Measurements from ENCODE around the gene DLGAP4.
A peak's percentile ranks its signal among the peaks of the same experiment; 100 is the strongest.

DLGAP4 gene

DNA sequence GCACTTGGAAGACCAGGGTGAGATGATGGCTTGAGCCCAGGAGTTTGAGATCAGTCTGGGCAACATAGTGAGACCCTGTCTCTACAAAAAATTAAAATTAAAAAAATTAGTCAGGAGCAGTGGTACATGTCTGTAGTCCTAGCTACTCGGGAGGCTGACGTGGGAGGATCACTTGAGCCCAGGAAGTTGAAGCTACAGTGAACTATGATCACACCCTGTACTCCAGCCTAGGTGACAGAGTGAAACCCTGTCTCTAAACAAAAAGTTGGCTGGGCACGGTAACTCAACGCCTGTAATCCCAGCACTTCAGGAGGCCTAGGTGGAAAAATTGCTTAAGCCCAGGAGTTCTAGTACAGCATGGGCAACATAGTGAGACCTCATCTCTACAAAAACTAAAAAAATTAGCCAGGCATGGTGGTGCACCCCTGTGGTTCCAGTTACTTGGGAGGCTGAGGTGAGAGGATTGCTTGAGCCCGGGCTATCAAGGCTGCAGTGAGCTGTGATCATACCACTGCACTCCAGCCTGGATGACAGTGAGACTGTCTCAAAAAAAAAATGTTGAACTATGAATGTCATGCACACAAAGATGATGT is 174.4 kb downstream of the DLGAP4 start:
- no peak for DNase-seq

DNA sequence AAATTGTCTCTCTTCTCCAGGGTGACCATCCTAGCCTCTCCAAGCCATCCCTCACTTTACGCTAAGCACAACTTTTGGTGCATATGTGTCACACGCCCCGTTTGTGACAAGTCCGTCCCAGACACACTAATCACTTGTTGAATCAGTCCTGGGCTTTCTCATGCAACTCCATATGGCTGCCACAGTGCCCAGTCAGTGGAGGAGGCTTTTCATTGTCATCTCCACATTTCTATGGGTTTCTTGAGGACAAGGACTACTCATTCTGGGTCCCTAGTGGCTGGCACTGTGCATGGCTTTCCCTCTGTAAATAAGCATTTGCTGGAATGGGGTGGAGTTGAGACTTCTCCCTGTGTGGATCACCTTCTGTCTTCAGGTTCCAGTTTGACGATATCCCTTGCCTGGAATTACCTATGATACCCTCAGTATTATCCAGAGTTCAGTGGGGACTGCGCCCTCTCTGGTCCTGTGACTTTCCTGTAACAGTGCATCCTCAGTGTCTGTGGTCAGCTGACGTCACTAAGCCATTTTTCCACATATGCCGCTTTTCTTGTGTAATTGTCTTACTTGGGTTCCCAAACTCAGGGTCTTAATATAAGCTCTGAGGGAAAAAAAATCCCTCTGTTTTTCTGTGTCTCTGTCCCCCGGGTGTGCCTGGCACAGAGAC is 175.4 kb downstream of the DLGAP4 start:
- DNase-seq: peak; percentile 86

DNA sequence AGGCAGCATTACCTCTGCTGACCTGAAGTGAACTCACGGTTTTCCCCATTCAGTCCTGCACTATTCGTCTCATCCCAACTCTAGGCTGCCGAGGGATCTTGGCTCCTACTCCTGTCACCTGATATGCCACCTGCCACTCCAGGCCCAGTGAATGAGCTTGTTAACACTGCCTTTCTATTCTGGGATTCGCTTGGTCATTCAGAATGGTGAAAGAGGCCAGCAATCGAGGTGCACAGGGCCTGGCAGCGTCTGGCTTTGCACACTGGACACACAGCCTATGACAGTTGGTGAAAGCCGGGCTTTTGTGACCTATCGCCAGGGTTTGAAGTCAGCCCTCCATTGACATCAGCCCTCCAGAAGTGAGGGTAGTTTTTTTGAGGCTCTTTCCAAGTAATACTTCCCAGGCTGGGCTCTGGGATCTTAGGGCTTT is 175.9 kb downstream of the DLGAP4 start:
- peak; percentile 86 for DNase-seq

DNA sequence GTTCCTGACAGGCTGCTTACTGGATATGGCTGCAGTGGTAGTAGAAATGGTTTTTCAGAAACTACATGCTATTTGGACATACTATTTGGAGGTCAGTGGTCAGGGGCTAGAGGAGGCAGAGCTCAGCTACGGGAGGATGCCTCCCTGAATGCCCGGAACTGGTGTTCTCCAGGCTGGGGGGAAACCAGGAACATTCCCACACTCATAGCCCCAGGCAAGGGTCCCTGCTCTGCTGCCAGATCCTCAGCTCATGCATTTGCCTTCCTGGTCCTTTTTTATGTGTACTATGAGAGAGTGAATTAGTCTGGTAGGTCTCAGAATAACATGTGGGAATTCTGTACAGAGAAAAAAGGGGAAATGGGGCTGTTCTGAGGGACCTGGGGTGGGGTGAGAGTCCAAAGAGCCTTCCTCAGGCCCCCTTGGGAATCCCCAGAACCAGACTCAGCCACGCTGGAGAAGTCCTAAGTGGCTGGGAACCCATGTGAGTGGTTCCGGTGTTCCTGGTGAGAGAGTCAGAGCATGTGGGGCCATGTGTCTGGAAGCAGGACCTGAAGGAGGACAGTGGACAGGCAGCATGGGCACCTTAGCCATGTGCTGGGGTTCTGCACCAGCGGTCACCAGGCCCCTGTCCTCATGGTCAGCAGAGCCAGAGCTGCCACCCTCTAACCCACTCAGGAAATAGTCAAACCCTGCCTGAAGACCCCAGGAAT is 177.2 kb downstream of the DLGAP4 start:
- DNase-seq: no peak

DNA sequence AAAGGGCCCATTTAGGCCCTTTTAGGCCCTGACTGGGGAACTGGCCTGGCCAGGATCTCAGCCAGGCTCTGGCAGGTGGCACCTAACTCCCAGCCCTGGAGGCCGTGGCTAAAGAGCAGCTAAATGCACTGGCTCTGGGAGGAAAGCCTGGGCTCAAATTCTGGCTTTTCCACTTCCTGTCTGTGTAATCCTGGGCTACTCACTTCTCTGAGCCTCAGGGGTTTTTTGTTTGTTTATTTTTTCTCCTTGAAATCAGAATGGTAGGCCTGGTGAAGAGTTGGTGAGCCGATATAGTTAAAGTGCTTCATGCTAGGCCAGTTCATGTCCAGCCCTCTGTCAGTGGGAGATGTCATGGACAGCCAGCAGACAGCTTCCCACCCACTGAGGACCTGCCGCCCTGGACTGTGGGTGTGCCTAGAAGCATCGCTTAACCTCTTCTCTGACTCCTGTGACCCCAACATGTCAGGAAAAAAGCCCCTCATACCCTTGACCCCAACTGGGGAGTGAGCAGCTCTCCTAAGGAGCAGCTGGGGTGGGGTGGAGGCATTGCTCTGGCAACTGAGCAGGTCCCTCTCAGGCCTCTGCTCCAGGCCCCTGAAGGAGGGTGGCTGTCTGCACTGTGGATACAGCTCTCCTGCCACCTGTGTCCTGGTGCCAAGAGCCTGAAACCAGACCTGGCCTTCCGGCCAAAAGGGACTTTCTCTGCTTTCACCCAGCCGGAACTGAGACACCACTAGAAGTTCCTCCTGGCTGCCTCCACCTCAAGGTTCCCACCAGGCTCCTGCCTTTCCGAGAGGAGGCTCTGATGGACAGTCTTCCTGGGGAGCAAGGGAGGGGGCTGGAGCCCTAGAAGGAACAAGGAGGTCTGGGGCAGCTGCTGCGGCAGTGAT is 178.0 kb downstream of the DLGAP4 start:
- no peak for DNase-seq

DNA sequence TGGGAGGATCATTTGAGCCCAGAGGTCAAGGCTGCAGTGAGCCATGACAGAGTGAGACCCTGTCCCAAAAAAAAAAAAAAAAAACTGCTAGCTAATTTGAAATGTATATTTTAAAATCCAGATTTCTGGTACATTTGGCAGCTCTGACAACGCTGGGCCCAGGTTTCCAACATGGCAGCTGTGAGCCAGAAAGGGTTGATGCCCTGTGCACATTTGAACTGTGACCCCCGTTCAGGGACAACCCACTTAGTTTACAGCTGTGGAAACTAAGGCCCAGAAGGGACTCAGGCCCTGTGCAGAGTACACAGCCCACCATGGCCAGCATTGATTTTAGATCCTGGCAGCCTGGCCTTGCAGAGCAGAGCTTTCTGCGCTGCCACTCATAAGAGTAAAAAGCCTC is 179.1 kb downstream of the DLGAP4 start:
- DNase-seq: no peak

DNA sequence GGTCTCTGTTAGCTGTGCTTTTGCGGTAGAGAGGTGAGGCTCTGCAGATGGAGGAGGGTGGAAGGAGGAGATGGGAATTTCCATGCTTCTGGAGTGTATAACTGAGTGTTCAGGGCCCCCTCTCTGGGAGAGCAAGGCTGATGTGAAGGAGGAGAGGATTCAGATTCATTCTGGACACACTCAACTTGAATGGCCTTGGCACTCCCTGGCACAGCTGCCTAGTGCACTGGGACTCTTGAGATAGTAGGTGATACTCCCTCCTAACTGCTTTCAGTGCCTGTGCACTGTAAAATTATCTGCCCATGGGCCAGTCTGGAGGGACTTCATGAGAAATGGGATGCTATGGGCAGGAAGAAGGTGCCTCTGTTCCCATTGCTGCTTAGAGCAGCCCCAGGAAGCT is 180.9 kb downstream of the DLGAP4 start:
- no peak for DNase-seq

DNA sequence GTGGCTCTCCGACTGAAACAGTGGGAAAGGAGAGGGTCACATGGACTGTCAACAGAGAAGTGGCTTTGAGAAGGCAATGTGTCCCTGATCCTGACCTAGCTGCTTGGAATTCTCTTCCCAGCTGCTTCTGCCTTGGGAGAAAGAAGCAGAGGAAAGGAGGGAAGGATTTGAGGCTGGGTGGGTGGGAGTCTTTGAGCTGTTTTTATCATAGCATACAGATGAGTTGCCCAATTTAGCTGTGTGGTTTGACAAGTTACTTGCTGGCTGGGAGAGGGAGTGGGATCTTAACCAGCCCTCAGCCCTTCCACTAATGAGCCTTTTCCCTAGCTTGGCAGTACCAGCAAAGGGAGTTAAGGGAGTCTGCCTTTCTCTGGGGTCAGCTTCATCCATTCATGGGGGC is 184.1 kb downstream of the DLGAP4 start:
- no peak for DNase-seq

DNA sequence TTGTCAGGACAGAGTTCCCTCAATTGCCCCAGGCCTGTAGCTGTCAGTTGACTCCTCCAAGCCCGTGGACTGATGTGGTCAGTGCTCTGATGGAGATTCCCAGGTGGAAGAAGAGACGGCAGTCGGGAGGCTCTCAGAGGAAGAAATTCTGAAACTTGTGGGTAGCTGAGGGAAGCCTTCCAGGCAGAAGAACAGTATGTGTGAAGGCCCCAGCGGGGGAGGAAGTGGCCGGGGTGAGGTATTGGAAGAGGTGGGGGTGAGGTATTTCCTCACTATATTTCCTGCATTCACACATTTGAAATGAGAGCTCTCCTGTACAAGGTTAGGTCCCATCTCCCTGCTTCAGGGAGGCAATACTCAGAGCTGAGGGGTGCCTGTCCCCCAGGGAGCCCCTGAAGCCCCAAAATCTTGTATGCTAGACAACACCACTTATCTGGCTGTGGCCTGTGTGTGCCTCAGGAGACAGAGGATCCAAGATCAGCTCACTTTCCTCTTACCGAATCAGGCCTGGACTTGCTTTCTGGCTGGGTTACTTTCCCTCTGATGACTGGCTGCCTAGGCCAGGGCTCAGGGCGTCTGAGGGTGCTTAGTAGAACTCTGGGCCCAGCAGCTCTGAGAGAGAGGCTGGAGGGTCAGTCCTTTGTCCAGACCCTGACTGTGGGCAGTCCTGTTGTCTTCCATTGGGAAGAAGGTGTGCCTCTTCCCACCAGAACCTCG is 185.9 kb downstream of the DLGAP4 start:
- DNase-seq: no peak

DNA sequence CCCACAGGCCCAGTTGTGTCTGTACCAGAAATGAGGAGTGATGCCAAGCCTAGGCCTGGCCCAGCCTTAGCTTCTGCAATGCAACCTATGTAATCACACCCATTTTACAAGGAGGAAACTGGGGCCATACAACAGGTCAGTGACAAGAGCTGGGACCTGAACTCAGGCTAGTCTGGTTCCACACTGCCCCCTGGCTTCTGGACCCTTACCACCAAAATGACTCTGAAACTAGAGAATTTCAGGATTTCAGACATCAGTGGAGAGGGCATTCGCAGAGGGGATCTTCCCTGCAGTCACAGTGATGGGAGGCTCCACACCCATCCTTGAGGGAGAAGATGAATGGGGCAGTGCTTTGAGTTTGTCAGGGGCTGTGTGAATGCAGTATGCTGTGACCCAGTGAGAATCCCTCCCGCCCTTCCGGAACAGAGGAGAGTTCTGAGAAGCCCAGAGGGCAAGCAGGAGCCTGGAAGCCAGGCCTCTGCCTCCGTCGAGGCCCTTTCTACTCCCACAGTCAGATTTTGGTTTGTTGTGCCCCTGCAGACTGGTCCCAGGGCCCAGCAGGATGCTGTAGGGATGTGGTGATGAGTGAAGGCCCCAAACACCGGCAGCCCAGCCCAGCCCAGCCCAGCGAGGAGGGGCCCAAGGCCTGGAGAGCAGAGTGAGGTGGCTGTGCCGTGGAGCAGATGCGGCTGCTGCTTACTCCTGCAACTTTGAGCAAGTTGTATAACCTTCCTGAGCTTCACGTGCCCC is 187.1 kb downstream of the DLGAP4 start:
- DNase-seq: peak; percentile 19

DNA sequence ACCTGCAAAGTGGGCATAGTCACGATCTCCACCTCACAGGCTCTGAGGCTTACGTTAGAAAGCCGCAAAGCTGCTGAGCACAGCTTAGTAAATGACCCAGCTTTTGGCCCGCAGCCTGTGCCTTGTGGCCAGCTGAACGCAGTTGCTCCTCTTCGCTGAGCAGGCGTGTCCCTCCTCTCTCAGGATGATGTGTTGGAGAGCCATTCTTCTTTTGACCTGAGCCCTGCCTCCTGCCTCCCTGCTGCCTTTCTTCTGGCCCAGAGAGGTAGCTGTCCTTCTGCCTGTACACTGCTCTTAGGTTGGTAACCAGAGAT is 187.6 kb downstream of the DLGAP4 start:
- no peak for DNase-seq

DNA sequence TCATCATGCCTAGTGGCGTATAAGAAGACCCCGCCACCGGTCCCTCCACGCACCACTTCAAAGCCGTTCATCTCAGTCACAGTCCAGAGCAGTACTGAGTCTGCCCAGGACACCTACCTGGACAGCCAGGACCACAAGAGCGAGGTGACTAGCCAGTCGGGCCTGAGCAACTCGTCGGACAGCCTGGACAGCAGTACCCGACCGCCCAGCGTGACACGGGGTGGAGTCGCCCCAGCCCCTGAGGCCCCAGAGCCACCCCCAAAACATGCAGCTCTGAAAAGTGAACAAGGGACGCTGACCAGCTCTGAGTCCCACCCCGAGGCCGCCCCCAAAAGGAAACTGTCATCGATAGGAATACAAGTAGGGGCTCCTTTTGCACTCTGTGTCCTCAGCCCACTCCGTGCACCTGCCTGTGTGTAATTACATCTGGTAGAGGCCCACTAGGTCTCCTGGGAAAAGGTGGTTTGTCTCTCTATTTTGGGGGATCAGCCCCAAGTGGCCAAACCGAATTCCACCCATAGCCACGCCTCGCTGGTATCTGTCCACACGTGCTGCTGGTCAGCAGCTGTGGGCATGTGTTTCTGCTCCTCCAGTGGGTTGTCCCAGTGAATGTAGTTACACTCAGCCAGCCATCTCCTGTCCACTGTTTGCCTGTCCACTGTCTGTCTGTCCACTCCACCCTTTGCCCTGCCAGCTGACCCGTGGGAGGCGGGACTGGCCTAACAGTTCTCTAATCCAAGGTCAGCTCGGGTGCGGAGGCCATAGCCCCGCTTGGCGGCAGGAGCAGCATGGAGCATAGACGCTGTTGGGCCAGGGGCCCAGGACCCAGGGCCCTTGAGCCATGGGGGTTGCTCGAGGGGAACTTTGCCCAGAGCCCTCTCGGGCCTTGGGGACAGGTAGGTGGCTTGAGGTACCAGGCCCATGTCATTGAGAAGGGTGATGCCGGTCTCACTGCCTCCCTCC is 190.8 kb downstream of the DLGAP4 start:
- no peak for DNase-seq

DNA sequence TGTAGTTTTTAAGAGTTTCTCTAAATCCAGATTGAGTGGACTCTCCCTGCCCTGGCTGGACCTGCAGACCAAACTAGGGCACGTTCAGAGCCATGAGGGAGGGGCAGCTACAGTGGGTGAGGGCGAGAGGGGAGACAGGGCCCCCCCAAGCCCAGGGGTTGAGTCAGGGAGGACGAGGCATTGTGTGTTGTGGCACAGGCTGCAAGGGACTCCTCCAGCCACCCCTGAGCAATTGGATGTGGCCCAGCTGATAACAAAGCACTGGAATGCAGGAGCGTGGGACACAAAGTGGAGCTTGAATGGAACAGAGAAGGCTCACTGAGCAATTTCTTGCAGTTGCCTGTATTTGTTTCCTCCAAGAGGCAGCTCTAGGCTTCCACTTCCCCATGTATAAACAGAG is 191.7 kb downstream of the DLGAP4 start:
- no peak for DNase-seq

DNA sequence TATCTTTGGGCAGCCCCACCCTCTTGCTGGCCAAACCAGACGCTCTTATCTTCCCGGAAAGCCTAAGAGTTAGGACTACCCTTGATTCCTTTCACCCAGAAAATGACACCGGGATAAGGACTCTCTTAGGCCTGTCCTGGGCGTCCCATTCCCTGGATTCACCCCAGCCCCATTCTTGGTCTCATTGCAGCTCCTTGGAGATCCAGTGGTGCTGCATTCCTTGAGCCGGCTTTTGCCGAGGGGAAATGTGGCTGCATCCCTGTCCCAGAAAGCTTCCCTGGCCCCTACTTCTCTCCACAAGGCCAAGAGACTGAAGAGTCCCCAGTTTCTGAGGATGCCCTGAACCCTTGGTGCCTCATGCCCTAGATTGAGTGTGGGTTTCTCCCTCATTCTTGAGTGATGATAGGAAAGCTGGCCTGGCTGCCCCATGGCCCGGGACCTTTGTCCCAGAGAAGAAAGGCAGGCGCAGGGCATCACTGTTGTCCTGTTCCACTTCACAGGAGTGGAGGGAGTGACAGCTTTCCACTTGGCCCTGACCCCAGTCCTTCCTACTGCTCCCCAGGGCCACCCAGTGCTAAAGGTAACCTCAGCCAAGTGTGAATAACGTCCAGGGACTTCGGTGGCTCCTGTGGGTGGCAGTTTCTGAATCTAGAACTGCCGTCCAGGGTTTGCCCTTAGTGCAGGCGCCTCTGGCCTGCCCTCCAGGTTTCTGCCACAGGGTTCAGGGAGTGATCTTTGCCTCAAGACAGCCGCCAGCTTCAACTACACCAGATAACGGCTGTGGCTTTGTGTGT is 192.4 kb downstream of the DLGAP4 start:
- DNase-seq: no peak

DNA sequence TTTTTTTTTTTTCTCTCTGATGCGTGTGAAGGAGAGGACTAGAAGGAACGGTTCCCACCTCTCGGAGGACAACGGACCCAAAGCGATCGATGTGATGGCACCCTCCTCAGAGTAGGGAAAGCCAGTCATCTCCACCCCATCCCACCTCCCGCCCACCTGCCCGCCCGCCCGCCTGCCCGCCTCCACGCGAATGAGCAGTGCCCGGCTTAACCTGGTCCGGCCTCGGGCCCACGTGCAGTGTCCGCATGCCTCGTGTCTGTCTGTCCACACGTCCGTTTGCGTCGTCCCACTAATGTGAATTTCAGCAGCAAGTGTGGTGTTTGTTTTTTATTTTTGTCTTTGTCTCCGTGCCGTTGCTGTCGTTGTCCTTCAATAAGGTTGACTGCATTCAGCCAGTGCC is 193.1 kb downstream of the DLGAP4 start:
- DNase-seq: no peak

DNA sequence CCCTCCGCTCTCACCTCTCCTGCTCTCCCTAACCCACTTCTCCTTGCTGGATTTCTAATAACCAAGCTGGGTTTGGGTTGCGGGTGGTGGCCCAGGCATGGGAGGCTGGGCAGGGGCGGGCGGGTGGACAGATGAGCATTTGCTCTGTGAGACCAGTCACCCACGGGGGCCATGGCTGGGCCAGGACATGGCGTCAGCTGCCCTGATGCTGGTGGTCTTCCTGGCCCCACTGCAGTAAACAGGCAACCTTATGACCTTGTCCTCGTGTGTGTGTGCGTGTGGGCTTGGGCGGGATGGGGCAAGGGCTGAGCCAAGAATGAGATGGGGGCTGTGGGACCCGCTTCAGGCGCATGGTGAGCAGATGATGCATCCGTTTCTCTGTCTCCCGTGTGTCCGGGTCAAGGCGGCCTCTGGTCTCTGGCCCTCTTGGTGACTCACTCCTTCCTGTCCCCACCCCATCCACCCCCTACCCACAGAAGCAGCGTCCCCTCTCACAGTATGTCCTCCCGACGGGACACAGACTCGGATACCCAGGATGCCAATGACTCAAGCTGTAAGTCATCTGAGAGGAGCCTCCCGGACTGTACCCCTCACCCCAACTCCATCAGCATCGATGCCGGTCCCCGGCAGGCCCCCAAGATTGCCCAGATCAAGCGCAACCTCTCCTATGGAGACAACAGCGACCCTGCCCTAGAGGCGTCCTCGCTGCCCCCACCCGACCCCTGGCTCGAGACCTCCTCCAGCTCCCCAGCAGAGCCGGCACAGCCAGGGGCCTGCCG is 193.8 kb downstream of the DLGAP4 start:
- DNase-seq: no peak

DNA sequence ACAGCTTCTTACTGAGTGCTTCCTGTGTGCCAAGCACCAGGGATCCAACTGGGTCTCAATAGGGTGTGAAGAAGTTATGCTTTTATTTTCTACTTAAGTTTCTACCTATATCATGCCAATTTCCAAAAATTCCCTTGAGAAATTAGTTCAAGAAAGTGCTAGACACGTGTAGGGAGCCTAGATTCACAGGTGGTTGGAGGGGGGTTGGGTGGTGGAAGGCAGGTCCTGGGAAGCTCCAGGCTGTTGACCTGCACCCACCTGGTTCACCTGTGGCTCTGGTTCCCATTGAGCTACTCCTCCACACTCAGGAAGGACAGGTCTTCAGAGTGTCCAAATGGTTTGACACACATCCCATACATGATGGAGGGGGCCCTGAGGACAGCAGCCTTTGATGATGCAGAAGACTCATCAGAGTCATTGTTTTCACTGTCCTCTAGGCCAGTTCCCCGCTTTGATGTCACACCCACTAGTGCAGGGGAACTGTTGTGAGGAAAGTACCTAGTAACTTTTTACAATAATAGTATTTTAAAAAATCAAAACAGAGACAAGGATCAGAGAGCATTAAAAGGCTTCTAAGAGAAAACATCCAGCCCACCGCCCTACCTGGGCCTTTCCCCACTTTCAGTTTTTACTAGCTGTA is 195.3 kb downstream of the DLGAP4 start:
- no peak for DNase-seq

DNA sequence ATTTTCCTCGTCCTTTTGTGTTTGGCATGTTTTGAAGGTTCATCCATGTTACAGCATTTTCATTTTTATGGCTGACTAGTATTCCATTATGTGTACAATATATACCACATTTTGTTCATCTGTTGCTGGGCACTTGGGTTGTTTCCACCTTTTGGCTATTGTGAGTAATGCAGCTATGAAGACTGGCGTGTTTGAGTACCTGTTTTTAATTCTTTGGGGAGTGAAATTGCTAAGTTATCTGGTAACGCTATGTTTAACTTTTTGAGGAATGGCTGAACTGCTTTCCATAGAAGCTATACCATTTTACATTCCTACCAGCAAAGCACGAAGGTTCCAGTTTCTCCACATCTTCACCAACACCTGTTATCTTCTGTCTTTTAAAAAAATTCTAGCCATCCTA is 198.2 kb downstream of the DLGAP4 start:
- DNase-seq: no peak

DNA sequence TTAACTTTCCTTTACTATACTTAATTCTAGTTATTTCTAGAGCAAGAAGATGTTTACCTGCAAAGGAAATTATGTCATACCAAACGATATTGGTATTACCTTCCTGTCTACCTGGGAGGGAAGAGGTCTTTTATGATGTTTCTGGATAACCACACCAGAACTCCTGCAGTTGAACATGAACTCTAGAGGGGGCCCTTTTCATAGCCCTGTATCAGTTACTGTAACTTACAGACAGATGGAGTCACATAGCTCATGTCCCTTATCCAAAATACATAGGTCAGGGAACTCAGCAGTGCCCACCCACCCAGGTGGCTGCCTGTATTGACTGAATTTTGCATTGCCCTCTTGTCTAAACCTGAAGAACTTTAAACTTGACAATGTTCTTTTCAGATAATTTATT is 200.1 kb downstream of the DLGAP4 start:
- peak; percentile 58 for DNase-seq

Data from NCI-H82 (cell line).